Adrenal gland (tissue), 12 donors: ENCODE results near the gene MICU1. TPM values are rescaled to one million over a fixed set of nuclear protein-coding genes. Genes with fewer than 3 reads are reported as not detected.

Source experiments
- DNase-seq, 7 donors: peaks; one replicate each; pipeline ENCODE4 v3.0.0-alpha.2; 2019 to 2020
- H3K27ac ChIP-seq, 5 donors: fragments of 200-600 bp; sonication (generic) in 4 of 5; 1 replicate in 3 of 5; 2 replicates in 2 of 5; pipeline versions ENCODE4 v1.5.1 to v1.8.0; 2016 to 2020; ENCODE audit warnings: mild to moderate bottlenecking in 1 of 5
- H3K27me3 ChIP-seq: fragments of 200-600 bp; 2 replicates; pipeline ENCODE4 v1.8.0; 2021
- H3K36me3 ChIP-seq, 2 donors: fragments of 200-600 bp; replicated peaks in 1 of 2; 1 replicate in 1 of 2; 2 replicates in 1 of 2; pipeline versions ENCODE4 v1.5.1 to v1.8.0; 2018 to 2022
- H3K4me1 ChIP-seq, 2 donors: fragments of 200-600 bp; replicated peaks in 1 of 2; 1 replicate in 1 of 2; 2 replicates in 1 of 2; pipeline versions ENCODE4 v1.5.1 to v1.8.0; 2018 to 2021
- H3K4me3 ChIP-seq, 4 donors: fragments of 200-600 bp; sonication (generic) in 3 of 4; one replicate each; pipeline ENCODE4 v1.5.1; 2016 to 2018
- H3K9me3 ChIP-seq, 3 donors: fragments of 200-600 bp; sonication (generic) in 1 of 3; replicated peaks in 1 of 3; 1 replicate in 2 of 3; 2 replicates in 1 of 3; pipeline versions ENCODE4 v1.5.1 to v1.8.0; 2016 to 2021
- POLR2A ChIP-seq, 2 donors: fragments of 450-650 bp; IDR thresholded peaks; one replicate each; pipeline ENCODE4 v1.6.1; 2017; ENCODE audit warnings: antibody characterized with exemption in 2 of 2, mild to moderate bottlenecking in 2 of 2, moderate library complexity in 1 of 2
- WGBS, 4 donors: extraction: QIAGEN DNeasy Blood & Tissue Kit in 2 of 4; methylation state at CpG; one replicate each; pipeline versions ENCODE4 v1.1.5 to v1.1.7; 2013 to 2017; 5-methylcytosine and 5-hydroxymethylcytosine counted together
- intact Hi-C, 2 donors: fragments of 100-400 bp; cut with DNase I; formaldehyde crosslinking; loops; one replicate each; pipeline versions ENCODE4 v1.14.1 to v1.15.0; 2022 to 2023
- polyA plus RNA-seq, 3 donors: library from polyadenylated mRNA; stranded (reverse); fragments of 200-250 nt in 2 of 3; fragments of 350-450 nt in 1 of 3; fragmentation: Illumina TruSeq in 1 of 3; extraction: RNeasy Lipid Tissue Mini Kit (QIAGEN cat#74804) in 1 of 3; gene quantifications; one replicate each; pipeline ENCODE4 v1.2.3, GENCODE V29; 2013 to 2014
- total RNA-seq, 9 donors: library from RNA; depleted of rRNA in 4 of 9; stranded (reverse); fragments of >200 nt in 4 of 9; fragments of 120-200 nt in 1 of 9; fragmentation: NEBNext Ultra II Directional in 1 of 9; extraction: Animal tissue kit (Norgen Biotek cat#: 25700) in 1 of 9; gene quantifications; one replicate each; pipeline versions ENCODE4 v1.1.0 to v1.2.4, GENCODE V29; 2013 to 2023
- TF ChIP-seq, protein P1 (sequence below), 6 experiments: fragments of 450-650 bp in 4 of 6; fragments of 200-600 bp in 2 of 6; sonication (generic) in 1 of 6; IDR thresholded peaks; 1 replicate in 5 of 6; 2 replicates in 1 of 6; pipeline versions ENCODE4 v1.5.1 to v1.8.0; 2016 to 2021; ENCODE audit warnings: antibody characterized with exemption in 6 of 6, mild to moderate bottlenecking in 2 of 6, moderate library complexity in 1 of 6
- donor health status: healthy with polysubstance abuse.
- donor health status: Bipolar disorder and iron deficiency.
- donor health status: DM: yes; HTN: yes; CAD: no.
- donor health status: DM: no; HTN: no; CAD: no.
- donor health status: DM: no; HTN: no; CAD: no.
- donor health status: DM: yes; HTN: yes; CAD: no.

Gene MICU1
- total and polyA plus RNA-seq, 12 donors: 56.5 to 122 (median 90.2) TPM

DNA sequence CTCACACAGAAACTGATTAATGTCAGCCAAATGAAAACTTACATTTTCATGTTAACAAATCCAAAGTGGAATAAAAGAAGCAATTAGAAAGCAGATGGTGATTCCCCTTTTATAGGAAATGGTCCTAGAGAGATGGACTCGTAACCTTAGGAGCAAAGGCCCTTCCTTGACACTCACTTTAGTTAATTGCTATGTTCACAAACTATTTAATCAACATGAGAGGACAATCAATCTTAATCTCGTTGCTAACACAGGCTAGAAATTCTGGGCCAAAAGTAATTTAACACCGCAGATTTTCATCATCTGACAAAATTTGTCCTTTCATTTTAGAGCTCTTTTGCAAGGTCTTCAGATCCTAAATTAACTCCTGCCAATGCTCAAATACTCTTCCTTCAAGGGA lies 207.2 kb downstream of the MICU1 start:
- Histone ChIP-seq H3K9me3 (no peaks in the 10 kb centered on the region), H3K4me1 (no peaks in the 10 kb centered on the region), H3K36me3 (no peaks in the 10 kb centered on the region), H3K27ac (no peak overlapping the region), H3K4me3 (no peak overlapping the region), H3K27me3 (no peaks in the 10 kb centered on the region)
- WGBS, 4 donors: 58 to 75% (median 69%) methylated on average over 3 of the region's 3 CpGs
- DNase-seq: no peak
- TF ChIP-seq POLR2A (IDR thresholded peaks at IDR 0.05): no peak
- TF ChIP-seq, protein P1, sequence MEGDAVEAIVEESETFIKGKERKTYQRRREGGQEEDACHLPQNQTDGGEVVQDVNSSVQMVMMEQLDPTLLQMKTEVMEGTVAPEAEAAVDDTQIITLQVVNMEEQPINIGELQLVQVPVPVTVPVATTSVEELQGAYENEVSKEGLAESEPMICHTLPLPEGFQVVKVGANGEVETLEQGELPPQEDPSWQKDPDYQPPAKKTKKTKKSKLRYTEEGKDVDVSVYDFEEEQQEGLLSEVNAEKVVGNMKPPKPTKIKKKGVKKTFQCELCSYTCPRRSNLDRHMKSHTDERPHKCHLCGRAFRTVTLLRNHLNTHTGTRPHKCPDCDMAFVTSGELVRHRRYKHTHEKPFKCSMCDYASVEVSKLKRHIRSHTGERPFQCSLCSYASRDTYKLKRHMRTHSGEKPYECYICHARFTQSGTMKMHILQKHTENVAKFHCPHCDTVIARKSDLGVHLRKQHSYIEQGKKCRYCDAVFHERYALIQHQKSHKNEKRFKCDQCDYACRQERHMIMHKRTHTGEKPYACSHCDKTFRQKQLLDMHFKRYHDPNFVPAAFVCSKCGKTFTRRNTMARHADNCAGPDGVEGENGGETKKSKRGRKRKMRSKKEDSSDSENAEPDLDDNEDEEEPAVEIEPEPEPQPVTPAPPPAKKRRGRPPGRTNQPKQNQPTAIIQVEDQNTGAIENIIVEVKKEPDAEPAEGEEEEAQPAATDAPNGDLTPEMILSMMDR (IDR thresholded peaks at IDR 0.05): no peak
- intact Hi-C loops: no loop called here

DNA sequence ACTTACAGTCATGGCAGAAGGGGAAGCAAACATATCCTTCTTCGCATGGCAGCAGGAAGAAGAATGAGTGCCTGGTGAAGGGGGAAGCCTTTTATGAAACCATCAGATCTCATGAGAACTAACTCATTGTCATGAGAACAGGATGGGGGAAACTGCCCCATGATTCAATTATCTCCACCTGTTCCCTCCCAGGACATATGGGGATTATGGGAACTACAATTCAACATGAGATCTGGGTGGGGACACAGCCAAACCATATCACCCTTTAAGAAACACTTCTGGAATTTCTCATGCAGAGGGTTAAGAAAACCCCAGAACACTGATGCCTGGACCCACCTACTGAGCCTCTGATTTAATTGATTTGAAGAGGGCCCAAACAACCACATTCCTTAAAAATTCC lies 207.9 kb downstream of the MICU1 start:
- H3K27ac ChIP-seq: no peak overlapping the region
- H3K36me3 ChIP-seq: no peaks in the 10 kb centered on the region
- H3K27me3 ChIP-seq: no peaks in the 10 kb centered on the region
- H3K4me3 ChIP-seq: no peak overlapping the region
- no peaks in the 10 kb centered on the region for H3K9me3 ChIP-seq
- 0 to 65% (median 20%) methylated on average over 1 of the region's 1 CpG for WGBS, 4 donors
- no peaks in the 10 kb centered on the region for H3K4me1 ChIP-seq
- intact Hi-C loops: no loop called here
- TF ChIP-seq, protein P1 (IDR thresholded peaks at IDR 0.05): no peak
- TF ChIP-seq POLR2A (IDR thresholded peaks at IDR 0.05): no peak
- no peak for DNase-seq

DNA sequence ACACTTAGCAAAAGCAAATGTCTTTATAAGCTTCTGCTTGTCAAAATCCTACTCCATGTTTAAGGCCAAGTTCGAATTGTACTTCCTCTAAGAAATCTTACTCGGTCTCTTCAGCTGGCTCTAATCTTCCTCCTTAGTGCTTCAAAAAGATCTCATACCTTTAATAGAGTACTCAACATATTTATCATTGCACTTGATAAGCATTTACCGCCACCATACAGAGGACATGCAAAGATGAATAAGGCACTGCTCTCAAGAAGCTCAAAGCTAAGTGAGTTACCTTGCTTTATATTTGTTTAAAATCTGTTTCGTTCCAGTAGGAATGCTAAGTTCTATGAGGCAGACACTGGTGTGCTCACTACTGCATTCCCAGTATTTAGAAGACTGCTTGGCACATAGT lies 209.2 kb downstream of the MICU1 start:
- Histone ChIP-seq H3K4me3 (no peak overlapping the region), H3K27me3 (no peaks in the 10 kb centered on the region), H3K9me3 (no peaks in the 10 kb centered on the region), H3K27ac (no peak overlapping the region), H3K4me1 (no peaks in the 10 kb centered on the region), H3K36me3 (no peaks in the 10 kb centered on the region)
- DNase-seq: no peak
- intact Hi-C loops: no loop called here
- WGBS, 4 donors: 89 to 95% (median 94%) methylated on average over 4 of the region's 4 CpGs
- TF ChIP-seq, protein P1 (IDR thresholded peaks at IDR 0.05): no peak
- no peak for TF ChIP-seq POLR2A (IDR thresholded peaks at IDR 0.05)

DNA sequence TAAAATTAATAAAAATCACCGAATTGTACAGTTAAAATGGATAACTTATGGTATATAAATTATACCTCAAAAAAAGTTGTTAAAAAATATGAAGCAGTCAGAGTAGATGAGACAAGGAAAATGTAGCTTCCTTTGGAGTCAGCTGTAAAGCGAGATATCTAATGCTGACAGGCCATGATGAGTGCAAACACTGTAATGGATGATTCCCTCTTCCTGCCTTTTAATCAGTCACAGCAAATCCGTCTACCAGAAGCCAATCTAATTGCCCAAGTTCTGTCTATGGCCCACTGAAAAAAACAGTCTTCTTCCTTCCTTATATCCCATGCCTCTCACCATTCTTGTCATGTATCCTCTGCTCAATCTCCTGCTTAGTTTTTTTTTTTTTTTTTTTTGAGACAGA lies 211.2 kb downstream of the MICU1 start:
- WGBS, 4 donors: 87 to 95% (median 93%) methylated on average over 3 of the region's 3 CpGs
- Histone ChIP-seq H3K4me3 (no peak overlapping the region), H3K9me3 (no peaks in the 10 kb centered on the region), H3K36me3 (no peaks in the 10 kb centered on the region), H3K27ac (no peak overlapping the region), H3K4me1 (no peaks in the 10 kb centered on the region), H3K27me3 (no peaks in the 10 kb centered on the region)
- TF ChIP-seq, protein P1 (IDR thresholded peaks at IDR 0.05): no peak
- no peak for TF ChIP-seq POLR2A (IDR thresholded peaks at IDR 0.05)
- DNase-seq: no peak
- intact Hi-C loops: no loop called here
